ENCODE data around the gene CREB3.

- TF ChIP-seq, protein P1, sequence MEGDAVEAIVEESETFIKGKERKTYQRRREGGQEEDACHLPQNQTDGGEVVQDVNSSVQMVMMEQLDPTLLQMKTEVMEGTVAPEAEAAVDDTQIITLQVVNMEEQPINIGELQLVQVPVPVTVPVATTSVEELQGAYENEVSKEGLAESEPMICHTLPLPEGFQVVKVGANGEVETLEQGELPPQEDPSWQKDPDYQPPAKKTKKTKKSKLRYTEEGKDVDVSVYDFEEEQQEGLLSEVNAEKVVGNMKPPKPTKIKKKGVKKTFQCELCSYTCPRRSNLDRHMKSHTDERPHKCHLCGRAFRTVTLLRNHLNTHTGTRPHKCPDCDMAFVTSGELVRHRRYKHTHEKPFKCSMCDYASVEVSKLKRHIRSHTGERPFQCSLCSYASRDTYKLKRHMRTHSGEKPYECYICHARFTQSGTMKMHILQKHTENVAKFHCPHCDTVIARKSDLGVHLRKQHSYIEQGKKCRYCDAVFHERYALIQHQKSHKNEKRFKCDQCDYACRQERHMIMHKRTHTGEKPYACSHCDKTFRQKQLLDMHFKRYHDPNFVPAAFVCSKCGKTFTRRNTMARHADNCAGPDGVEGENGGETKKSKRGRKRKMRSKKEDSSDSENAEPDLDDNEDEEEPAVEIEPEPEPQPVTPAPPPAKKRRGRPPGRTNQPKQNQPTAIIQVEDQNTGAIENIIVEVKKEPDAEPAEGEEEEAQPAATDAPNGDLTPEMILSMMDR (conservative IDR thresholded peaks at IDR 0.05; ENCODE audit: low read depth in 2 of 2), result no peak
- TF ChIP-seq JUNB (IDR thresholded peaks at IDR 0.05; ENCODE audit: unreplicated experiment) (no peak), EZH2phosphoT487 (IDR thresholded peaks at IDR 0.05; ENCODE audit: unreplicated experiment) (no peak), REST (IDR thresholded peaks at IDR 0.05; ENCODE audit: unreplicated experiment) (no peak), POLR2AphosphoS5 (IDR thresholded peaks at IDR 0.05; ENCODE audit: low read depth) (no peak), ZNF114 (CRISPR knock-in tag; IDR thresholded peaks at IDR 0.05) (no peak)
Measured at GRCh38 chr9:35688558-35689541, 43.6 kb upstream of the CREB3 start.
